Esophagus mucosa (tissue), 1 donor: ENCODE data around the gene GAS5. TPM values are rescaled to one million over a fixed set of nuclear protein-coding genes. Genes with fewer than 3 reads are reported as not detected.
"Not testable (repeated sequence)": the region's sequence is repeated elsewhere in the genome, so short reads cannot be mapped to it uniquely, and the experiment has no call there.

Source experiments
- ATAC-seq: fragments of 200-7000 bp; cut with Tn5 transposase; one replicate; pipeline ENCODE4 v1.9.1; 2020
- total RNA-seq: library from RNA; stranded (reverse); gene quantifications from one replicate; pipeline ENCODE4 v1.2.4, GENCODE V29; 2023
- donor health status: DM: yes; HTN: yes; CAD: no.

Gene GAS5
- total RNA-seq, 1 donor from 2014 or later, result 347 TPM

GRCh38 chr1:173868266-173869020 lies 654 bp upstream of the GAS5 start, which contains the start of gene ZBTB37:
TSS of gene ZBTB37 (plus strand) at chr1:173868380. CDS start at chr1:173870226, 1,846 bp downstream.
- ATAC-seq, result peak; percentile 90

- ATAC-seq, result peak; percentile 0
Measured at GRCh38 chr1:173867141-173867752, 542 bp downstream of the GAS5 start.

- no peak for ATAC-seq
Measured at GRCh38 chr1:173866413-173867115, 1.2 kb downstream of the GAS5 start.

- no peak for ATAC-seq
Measured at GRCh38 chr1:173865468-173866164, 2.2 kb downstream of the GAS5 start.

GRCh38 chr1:173864179-173864867 lies 3.5 kb downstream of the GAS5 start:
- ATAC-seq, result no peak

- ATAC-seq, result no peak
Measured at GRCh38 chr1:173863224-173864161, 4.3 kb downstream of the GAS5 start.

- ATAC-seq, result no peak
Measured at GRCh38 chr1:173862769-173863223, 5.0 kb downstream of the GAS5 start.

GRCh38 chr1:173862146-173862768 lies 5.5 kb downstream of the GAS5 start:
- not testable (repeated sequence) for ATAC-seq

- peak; percentile 49 for ATAC-seq
Measured at GRCh38 chr1:173861731-173862145, 6.1 kb downstream of the GAS5 start.

- no peak for ATAC-seq
Measured at GRCh38 chr1:173860065-173860464, 7.7 kb downstream of the GAS5 start.

- ATAC-seq, result not testable (repeated sequence)
Measured at GRCh38 chr1:173859547-173859946, 8.2 kb downstream of the GAS5 start.

- no peak for ATAC-seq
Measured at GRCh38 chr1:173857363-173857917, 10.3 kb downstream of the GAS5 start.

GRCh38 chr1:173856903-173857302 lies 10.9 kb downstream of the GAS5 start:
- ATAC-seq, result no peak

GRCh38 chr1:173856014-173856413 lies 11.8 kb downstream of the GAS5 start:
- no peak for ATAC-seq

GRCh38 chr1:173853074-173853473 lies 14.7 kb downstream of the GAS5 start:
- ATAC-seq, result no peak

GRCh38 chr1:173852105-173852504 lies 15.7 kb downstream of the GAS5 start:
- ATAC-seq, result peak; percentile 82

GRCh38 chr1:173832748-173833147 lies 35.0 kb downstream of the GAS5 start:
- no peak for ATAC-seq

GRCh38 chr1:173827611-173828010 lies 40.2 kb downstream of the GAS5 start:
- ATAC-seq, result no peak

GRCh38 chr1:173824315-173825081 lies 43.3 kb downstream of the GAS5 start, which contains the start of the genes CENPL and DARS2:
TSS of gene CENPL (minus strand) at chr1:173824883. CDS start at chr1:173811299, 13,584 bp downstream.
TSS of gene DARS2 (plus strand) at chr1:173824673. CDS start at chr1:173825230, 557 bp downstream.
- peak; percentile 97 for ATAC-seq
